Head of caudate nucleus (tissue), 42 donors: Measurements from ENCODE around the gene SRR.
A peak's percentile ranks its signal among the peaks of the same experiment; 100 is the strongest.
"Not testable (repeated sequence)": the region's sequence is repeated elsewhere in the genome, so short reads cannot be mapped to it uniquely, and the experiment has no call there.

Source experiments
- DNase-seq, 42 donors: peaks; one replicate each; pipeline versions ENCODE4 v3.0.0 to v3.0.0-alpha.2; 2020 to 2021; ENCODE audit warnings: mixed read lengths in 7 of 42
- intact Hi-C: fragments of 100-400 bp; cut with DNase I; formaldehyde crosslinking; loops from one replicate; pipeline ENCODE4 v1.15.0; 2022

The SRR gene

GRCh38 chr17:2303204-2304188, at the start of gene SRR, which contains the start of gene SMG6:
Gene SRR, plus strand, starts transcription at chr17:2303950. Its CDS starts 11,611 bp downstream, at chr17:2315561.
Gene SMG6, minus strand, starts transcription at chr17:2303785. Its CDS starts 65 bp downstream, at chr17:2303720.
- peak; percentile 70 to 96 (median 92) for DNase-seq
- intact Hi-C loops, result no loop called here

- DNase-seq, intact Hi-C loops: not testable (repeated sequence)
Measured at GRCh38 chr17:2258830-2259229, 44.9 kb upstream of the SRR start.

GRCh38 chr17:2259769-2260536, 43.8 kb upstream of the SRR start:
- intact Hi-C loops, result no loop called here
- peak in 8 of 42 donors; percentile 9 to 48 (median 16) for DNase-seq

- DNase-seq, result no peak
- intact Hi-C loops, result no loop called here
Measured at GRCh38 chr17:2262135-2262587, 41.6 kb upstream of the SRR start.

- DNase-seq, result no peak
- intact Hi-C loops, result no loop called here
Measured at GRCh38 chr17:2263183-2264066, 40.3 kb upstream of the SRR start.

- DNase-seq, result no peak
- intact Hi-C loops, result no loop called here
Measured at GRCh38 chr17:2264067-2264860, 39.5 kb upstream of the SRR start.

- intact Hi-C loops, DNase-seq: not testable (repeated sequence)
Measured at GRCh38 chr17:2265166-2265565, 38.6 kb upstream of the SRR start.

- DNase-seq, result no peak
- intact Hi-C loops, result no loop called here
Measured at GRCh38 chr17:2266045-2266864, 37.5 kb upstream of the SRR start.

GRCh38 chr17:2266865-2267228, 36.9 kb upstream of the SRR start:
- DNase-seq, result no peak
- intact Hi-C loops, result no loop called here

GRCh38 chr17:2267354-2267753, 36.4 kb upstream of the SRR start:
- intact Hi-C loops, result no loop called here
- no peak for DNase-seq

GRCh38 chr17:2271985-2272702, 31.6 kb upstream of the SRR start:
- intact Hi-C loops, result no loop called here
- DNase-seq, result no peak

- DNase-seq, result no peak
- intact Hi-C loops, result no loop called here
Measured at GRCh38 chr17:2274414-2274813, 29.3 kb upstream of the SRR start.

- intact Hi-C loops, result no loop called here
- no peak for DNase-seq
Measured at GRCh38 chr17:2275722-2276121, 28.0 kb upstream of the SRR start.

GRCh38 chr17:2277429-2278170, 26.1 kb upstream of the SRR start:
- no peak for DNase-seq
- intact Hi-C loops, result no loop called here

- no peak for DNase-seq
- intact Hi-C loops, result no loop called here
Measured at GRCh38 chr17:2279707-2280106, 24.0 kb upstream of the SRR start.

GRCh38 chr17:2282297-2282873, 21.4 kb upstream of the SRR start:
- DNase-seq, result no peak
- intact Hi-C loops, result no loop called here
